Umbilical cord (tissue), 2 donors: Measurements from ENCODE around the gene DPYD. TPM values are rescaled to one million over a fixed set of nuclear protein-coding genes. Genes with fewer than 3 reads are reported as not detected.

Source experiments
- DNase-seq: peaks from one replicate; pipeline ENCODE4 v3.0.0-alpha.2; 2015; ENCODE audit warnings: low spot score
- total RNA-seq: library from RNA; depleted of rRNA; stranded (reverse); fragments of >200 nt; gene quantifications from one replicate; pipeline ENCODE4 v1.2.3, GENCODE V29; 2014; ENCODE audit warnings: low replicate concordance; ENCODE audit not compliant: insufficient read depth

The DPYD gene
- total RNA-seq, 1 donor from 2014 or later, result 24.1 TPM

DNA sequence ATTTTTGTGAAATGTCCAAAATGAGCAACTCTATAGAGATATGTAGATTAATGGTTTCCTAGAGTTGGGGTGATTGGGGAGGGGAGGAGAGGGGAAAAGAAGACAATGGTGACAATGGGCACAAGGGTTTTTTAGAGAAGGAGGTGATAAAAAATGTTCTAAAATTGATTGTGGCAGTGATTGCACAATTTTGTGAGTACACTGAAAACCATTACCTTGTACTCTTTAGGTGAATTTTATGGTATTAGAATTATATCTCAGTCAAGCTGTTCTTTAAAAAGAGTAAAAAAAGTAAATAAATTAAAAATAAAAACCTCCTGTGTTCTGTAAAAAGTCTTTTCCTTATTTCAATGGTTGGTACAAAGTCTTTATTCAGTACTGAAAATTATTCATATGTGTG lies 869.0 kb downstream of the DPYD start:
- DNase-seq, result no peak

DNA sequence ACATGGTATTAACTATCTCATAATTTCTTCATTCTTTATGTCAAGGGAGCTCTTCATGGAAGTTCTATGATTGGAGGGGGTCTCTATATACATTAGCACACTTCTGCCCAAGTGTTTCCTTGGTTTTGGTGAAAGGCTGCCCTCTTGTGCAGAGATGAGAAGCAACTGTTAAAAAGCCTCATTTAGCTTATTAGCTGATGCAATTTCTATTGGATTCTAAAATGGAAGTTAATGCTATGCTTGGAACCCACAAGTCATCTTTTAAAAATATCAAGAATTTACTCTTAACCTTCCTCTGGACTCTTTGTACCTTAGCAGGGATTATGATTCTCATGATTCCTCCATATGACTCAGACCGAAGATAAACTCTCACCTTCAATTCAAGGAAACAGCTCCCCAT lies 870.3 kb downstream of the DPYD start:
- peak; percentile 17 for DNase-seq

GRCh38 chr1:97047421-97047793 lies 873.4 kb downstream of the DPYD start:
- no peak for DNase-seq

GRCh38 chr1:97046765-97047420 lies 873.9 kb downstream of the DPYD start:
- DNase-seq, result no peak

- DNase-seq, result no peak
Observed at GRCh38 chr1:97044159-97044760, 876.6 kb downstream of the DPYD start.

DNA sequence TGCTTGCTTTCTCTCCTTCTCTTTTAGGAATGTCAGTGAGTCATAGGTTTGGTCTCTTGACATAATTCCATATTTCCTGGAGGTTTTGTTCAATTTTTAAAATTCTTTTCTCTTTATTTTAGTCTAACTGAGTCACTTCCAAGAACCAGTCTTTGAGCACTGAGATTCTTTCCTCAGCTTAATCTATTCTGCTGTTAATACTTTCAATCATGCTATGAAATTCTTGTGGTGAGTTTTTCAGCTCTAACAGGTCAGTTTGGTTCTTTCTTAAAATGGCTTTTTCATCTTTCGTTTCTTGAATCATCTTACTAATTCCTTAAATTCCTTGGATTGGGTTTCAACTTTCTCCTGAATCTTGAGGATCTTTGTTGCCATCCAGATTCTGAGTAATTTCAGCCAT lies 878.3 kb downstream of the DPYD start:
- no peak for DNase-seq

GRCh38 chr1:97041026-97041425 lies 879.8 kb downstream of the DPYD start:
- no peak for DNase-seq

DNA sequence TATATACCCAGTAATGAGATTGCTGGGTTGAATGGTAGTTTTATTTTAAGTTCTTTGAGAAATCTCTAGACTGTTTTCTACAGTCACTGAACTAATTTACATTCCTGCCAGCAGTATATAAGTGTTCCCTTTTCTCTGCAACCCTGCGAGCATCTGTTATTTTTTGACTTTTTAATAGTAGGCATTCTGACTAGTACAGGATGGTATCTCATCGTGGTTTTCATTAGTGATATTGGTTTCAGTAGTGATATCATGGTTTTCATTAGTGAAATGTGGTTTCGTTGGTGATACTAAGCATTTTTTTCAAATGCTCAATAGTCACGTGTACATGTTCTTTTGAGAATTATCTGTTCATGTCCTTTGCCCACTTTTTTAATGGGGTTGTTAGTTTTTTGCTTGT lies 882.4 kb downstream of the DPYD start:
- no peak for DNase-seq

DNA sequence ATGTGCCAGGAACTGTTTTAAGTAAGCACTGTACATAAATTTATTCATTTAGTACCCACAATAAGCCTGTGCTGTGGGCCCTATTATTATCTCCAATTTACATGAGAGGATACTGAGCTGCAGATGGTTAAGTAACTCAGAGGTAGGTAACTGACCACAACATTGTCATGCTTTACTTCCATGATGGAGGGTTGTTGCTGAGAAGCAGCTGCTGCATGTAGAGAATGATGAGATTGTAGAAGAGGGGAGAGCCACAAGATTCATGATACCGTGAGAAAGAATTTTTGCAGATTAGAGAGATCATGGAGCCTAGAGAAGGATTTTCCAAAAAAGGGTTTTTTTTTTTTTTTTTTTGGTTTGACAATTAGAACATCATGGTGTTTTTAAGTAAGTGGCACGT lies 886.2 kb downstream of the DPYD start:
- no peak for DNase-seq

DNA sequence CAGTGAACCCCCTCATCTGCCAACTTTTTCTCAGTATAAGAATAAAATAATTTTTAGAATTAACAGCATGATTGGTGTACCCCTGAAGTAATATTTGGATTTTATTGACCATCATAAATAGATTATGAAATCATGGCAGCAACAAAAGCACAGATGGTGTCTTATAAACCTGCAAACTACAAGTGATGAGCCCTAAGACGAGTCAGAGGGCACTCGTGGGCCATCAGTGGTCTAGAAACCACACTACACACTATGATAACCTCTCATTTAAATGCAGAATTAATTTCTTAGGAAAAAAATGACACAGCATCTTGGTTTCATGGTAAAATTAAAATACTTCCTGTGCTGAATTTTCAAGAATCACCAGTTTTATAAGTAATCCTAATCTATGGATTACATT lies 886.9 kb downstream of the DPYD start:
- DNase-seq, result no peak
